Measurements from ENCODE around the gene RNF20. TPM values are rescaled to one million over a fixed set of nuclear protein-coding genes. Genes with fewer than 3 reads are reported as not detected.

RNF20 gene
- total RNA-seq, 1 donor from 2014 or later = 47.4 TPM

DNA sequence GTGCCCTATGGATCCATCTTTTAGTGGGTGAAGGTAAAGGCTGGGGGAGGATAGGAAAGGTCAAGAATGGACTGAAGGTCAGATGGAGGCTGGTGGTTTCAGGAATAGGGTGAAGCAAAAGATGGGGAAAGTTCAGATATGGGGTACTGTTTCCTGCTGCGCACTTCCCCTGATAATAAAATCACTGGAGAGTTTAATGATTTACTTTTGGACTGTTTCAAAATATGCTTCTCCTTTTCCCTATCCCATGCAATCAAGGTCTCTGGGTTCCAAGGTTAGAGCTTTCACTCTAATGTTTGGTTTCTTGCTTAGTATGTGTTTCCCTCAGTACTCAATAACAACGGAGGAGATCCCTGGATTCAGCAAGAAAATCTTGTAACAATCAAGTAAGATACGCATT lies 71.9 kb downstream of the RNF20 start:
- TF ChIP-seq, protein P1, sequence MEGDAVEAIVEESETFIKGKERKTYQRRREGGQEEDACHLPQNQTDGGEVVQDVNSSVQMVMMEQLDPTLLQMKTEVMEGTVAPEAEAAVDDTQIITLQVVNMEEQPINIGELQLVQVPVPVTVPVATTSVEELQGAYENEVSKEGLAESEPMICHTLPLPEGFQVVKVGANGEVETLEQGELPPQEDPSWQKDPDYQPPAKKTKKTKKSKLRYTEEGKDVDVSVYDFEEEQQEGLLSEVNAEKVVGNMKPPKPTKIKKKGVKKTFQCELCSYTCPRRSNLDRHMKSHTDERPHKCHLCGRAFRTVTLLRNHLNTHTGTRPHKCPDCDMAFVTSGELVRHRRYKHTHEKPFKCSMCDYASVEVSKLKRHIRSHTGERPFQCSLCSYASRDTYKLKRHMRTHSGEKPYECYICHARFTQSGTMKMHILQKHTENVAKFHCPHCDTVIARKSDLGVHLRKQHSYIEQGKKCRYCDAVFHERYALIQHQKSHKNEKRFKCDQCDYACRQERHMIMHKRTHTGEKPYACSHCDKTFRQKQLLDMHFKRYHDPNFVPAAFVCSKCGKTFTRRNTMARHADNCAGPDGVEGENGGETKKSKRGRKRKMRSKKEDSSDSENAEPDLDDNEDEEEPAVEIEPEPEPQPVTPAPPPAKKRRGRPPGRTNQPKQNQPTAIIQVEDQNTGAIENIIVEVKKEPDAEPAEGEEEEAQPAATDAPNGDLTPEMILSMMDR (IDR thresholded peaks at IDR 0.05) = no peak
- H3K4me1 Mint-ChIP-seq (ENCODE audit: low read depth) = peaks cover 3% of the 10 kb centered on the region
- DNase-seq (ENCODE audit: low spot score) = no peak

More for the DNA sequence above, 71.9 kb downstream of the RNF20 start:
- Mint-ChIP-seq H3K27me3 (ENCODE audit: low read depth) (peaks cover 44% of the 10 kb centered on the region), H3K27ac (ENCODE audit: unreplicated experiment) (no peak overlapping the region), H3K9me3 (ENCODE audit: low read depth) (no peaks in the 10 kb centered on the region), H3K4me3 (ENCODE audit: unreplicated experiment) (no peak overlapping the region), H3K36me3 (ENCODE audit: low read depth) (no peaks in the 10 kb centered on the region)

Other genes starting within 250 kb of the RNF20 start
- 0.10 to 0.26 TPM (median 0.24 TPM) in 3 replicates for gene BAAT, start 148.8 kb upstream of the RNF20 start, total RNA-seq
- gene MRPL50, start 135.2 kb upstream of the RNF20 start, total RNA-seq = 5.9 to 8.2 TPM (median 7.2 TPM) in 3 replicates
- gene ZNF189, start 135.0 kb upstream of the RNF20 start, total RNA-seq = 17.9 to 21.0 TPM (median 18.5 TPM) in 3 replicates
- 0.25 TPM in 1 of 3 replicates, not detected in the others for gene ALDOB, start 98.1 kb upstream of the RNF20 start, total RNA-seq
- gene PPP3R2, start 61.1 kb downstream of the RNF20 start, total RNA-seq = not detected in 3 replicates
- not detected in 3 replicates for gene GRIN3A, start 204.8 kb downstream of the RNF20 start, total RNA-seq

Data from chondrocyte (in vitro differentiated cells).